ENCODE measurements around the gene PRKN.
"Not testable (repeated sequence)": the region's sequence is repeated elsewhere in the genome, so short reads cannot be mapped to it uniquely, and the experiment has no call there.

The PRKN gene

DNA sequence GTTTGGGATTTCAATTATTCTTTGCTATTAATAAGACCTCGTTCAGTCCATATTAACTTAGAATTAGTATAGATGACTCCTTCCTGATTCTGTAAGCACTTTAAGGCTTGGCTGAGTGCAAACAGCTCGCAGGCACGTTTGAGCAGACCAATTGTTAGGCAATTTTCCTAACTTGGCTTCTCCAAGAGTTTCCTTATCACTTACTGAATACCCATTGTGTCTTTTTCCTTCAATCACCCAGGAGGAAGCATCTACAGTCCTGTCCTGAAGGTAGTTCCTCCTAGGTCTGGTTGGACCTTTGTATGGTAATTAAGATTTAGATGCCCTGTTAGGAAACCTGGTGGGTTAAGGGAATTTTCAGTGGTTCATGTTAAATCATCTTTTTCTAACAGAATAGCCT, 1414.1 kb downstream of the PRKN start:
- not testable (repeated sequence) for DNase-seq

DNA sequence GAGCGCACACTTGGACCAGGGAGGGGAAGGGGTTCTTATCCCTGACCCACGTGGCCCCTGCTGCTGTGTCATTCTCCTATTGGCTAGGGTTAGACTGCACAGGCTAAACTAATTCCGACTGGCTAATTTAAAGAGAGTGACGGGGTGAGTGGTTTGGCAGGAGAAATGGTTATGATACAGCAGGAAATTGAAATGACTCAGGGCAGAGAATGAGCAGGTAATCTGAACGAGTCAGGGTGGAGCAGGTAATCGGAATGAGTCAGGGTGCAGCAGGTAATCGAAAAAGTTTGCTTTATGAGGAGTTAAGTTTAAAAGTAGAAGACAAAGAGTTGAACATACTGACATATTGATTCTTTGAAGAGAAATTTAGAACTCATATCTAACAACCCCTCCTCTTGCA, 1417.8 kb downstream of the PRKN start:
- not testable (repeated sequence) for DNase-seq

DNA sequence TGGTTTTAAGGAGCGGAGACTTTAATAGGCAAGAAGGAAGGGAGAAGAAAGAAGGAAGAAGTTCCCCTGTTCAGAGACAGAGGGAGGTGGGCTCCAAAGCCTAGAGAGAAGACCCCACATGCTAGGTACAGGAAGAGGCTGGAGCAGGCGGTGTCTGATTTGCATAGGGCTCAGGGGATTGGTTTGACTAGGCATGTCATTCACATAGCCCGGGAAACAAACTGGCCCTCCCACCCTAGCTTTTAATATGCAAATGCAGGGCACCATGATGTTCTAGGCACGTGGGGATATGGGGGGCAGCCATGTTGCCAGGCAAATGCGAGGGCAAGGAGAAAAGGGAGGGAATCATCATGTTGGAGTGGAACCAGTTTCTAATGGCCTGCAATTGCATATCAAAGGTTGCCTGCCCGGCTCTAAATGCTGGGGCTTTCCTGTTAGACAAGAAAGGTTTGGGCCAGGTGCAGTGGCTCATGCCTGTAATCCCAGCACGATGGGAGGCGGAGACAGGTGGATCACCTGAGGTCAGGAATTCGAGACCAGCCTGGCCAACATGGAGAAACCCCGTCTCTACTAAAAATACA, 1419.4 kb downstream of the PRKN start:
- no peak for DNase-seq

DNA sequence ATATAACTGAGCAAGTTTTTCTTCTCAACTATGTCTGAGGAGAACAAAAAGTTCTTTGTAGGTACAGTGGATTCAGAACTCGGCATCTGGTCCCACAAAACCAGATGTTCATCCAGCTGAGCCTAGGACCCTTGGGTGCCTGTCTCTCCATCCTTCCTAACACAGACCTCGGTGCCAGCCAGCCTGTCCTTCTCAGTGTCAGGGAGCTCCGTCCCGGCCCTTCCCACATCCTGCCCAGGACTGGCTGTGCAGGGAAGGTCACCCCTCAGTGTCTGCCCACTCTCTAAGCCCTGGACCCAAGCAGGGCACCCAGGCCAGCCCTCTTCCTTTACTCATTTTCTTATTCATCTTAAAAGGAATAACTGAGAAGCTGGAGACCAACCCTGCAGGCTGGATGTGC, 1421.7 kb downstream of the PRKN start:
- DNase-seq: no peak

DNA sequence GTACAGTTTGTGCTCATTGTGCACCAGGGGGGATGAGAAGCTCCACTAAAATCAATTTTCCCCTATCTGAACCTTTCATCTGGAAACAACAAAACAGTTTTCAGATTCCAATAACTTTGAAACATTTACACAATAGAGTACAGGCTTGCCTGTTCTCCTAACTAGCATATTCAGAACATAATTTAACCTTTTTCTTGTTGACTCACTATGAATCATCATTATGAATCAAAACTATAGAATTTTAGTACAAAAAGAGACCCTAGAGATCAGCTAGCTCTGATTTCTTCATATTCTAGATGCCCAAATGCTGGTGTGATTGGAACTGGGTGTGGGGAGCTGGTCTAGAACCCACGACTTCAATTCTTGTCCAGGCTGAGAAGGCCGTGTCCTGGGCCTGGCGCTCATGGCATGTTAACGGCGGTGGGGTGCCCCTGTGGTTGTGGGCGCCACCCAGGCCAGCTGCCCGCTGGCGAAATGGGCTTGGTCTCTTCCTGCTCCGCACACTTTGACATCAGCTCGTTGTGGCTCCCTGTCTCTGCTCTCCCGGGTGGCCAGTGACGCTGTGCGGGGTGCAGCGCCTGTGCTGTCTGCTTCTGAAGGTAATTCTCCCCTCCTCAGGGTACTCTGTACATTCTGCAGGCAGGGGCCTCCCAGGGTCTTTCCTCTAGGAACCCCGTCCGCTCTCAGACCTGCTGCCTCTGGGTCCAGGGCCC, 1423.8 kb downstream of the PRKN start:
- DNase-seq: no peak

DNA sequence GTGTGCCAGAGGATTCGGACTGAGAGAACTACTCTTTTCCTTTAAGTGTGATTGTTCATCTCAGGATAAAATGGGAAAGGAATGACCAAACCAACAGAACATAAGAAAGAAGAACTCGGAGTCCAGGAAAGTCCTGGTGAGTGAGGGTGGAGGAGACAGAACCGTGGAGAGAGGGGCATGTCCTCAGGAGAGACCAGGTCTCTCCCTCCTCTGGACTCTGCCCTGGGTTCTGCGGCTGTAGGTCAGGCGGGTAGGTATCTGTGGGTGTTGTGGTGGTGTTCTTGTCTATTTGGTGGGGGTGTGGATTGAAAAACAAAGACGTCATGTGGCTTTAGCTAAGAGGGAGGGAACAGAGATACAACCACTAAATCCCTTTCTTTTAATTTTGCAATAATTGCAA, 1424.6 kb downstream of the PRKN start:
- DNase-seq: no peak

DNA sequence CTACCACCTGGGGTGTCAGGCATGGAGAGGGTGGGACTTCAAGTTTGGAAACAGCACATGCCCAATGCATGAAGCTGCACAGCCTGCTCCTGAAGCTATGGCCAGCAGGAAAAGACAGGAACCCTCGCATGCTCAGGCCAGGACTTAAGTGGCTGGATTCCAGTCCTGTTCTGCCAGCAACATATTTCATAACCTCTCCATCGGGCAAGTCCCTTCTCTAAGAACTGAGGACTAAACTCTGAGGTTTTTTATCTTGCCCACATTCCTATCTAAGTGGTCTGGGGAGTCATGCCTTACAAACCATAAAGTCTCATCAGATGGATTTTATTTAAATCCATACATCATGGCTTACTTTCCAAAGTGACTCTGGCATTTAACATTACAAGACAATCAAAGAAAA, 1426.2 kb downstream of the PRKN start:
- no peak for DNase-seq

DNA sequence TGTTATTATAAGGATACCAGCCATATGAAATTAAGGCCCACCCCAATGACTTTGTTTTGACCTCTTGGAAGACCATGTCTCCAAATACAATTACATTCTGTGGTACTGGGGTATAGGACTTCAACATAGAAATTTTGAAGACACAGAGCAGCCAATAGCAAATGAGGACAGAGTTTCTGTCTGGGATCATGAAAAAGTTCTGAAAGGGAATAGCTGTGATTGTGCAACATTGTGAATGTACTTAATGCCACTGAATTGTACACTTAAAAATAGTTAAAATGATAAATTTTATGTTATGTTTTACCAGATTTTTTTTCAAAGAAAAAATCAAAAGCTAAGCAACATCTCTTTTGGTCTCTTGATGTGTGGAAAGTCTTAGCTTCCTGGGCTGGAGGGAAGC, 1426.7 kb downstream of the PRKN start:
- DNase-seq: no peak

DNA sequence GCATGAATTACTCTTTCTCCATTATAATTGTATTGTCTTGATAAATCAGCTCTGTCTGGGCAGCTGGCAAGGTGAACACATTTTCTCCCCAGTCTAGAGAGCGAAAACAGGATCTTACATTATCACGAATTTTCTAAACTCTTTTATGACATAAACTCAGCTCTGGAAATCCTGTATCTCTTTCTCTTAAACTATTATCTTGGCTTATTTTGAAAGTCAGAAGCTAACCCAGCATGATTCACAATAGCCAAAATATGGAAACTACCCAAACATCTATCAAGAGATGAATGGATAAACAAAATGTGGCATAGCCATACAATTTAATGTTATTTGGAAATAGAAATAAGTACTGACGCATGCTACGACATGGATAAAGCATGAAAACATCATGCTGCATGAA, 1427.8 kb downstream of the PRKN start:
- no peak for DNase-seq

All from NCI-H69 (cell line).